ENCODE measurements around the gene SPACA5. TPM values are rescaled to one million over a fixed set of nuclear protein-coding genes. Genes with fewer than 3 reads are reported as not detected.

Gene SPACA5
- total and polyA plus RNA-seq, 8 donors, result 0.38 TPM; not detected in 7

- intact Hi-C loops (cut with DNase I; ENCODE audit: low total_unique reads), result no loop called here
- H3K27me3 ChIP-seq, result no peaks in the 10 kb centered on the region
- H3K9me3 ChIP-seq, result peaks cover 0 to 22% (median 6%) of the 10 kb centered on the region in 4 donors
- H3K36me3 ChIP-seq, result peaks cover 0 to 35% (median 25%) of the 10 kb centered on the region in 4 donors
- TF ChIP-seq POLR2AphosphoS5 (IDR thresholded peaks at IDR 0.05) (no peak), POLR2A (IDR thresholded peaks at IDR 0.05) (no peak), EP300 (IDR thresholded peaks at IDR 0.05) (no peak), CTCF (IDR thresholded peaks at IDR 0.05) (no peak)
- 71 to 96% (median 93%) methylated on average over 2 of the region's 2 CpGs for WGBS, 5 donors
- H3K4me1 ChIP-seq, result no peaks in the 10 kb centered on the region
- H3K27ac ChIP-seq, result no peak overlapping the region
- no peak for DNase-seq
- no peak overlapping the region for H3K4me3 ChIP-seq
Measured at GRCh38 chrX:47992669-47993068, 14.1 kb upstream of the SPACA5 start.

GRCh38 chrX:48001260-48001659 lies 5.5 kb upstream of the SPACA5 start:
- 61 to 78% (median 72%) methylated on average over 3 of the region's 3 CpGs for WGBS, 5 donors
- no peak for DNase-seq
- Histone ChIP-seq H3K36me3 (peaks cover 0 to 16% (median 11%) of the 10 kb centered on the region in 4 donors), H3K4me1 (peaks cover 0 to 13% (median 5%) of the 10 kb centered on the region in 4 donors), H3K27ac (no peak overlapping the region), H3K27me3 (no peaks in the 10 kb centered on the region), H3K4me3 (no peak overlapping the region), H3K9me3 (peaks cover 0 to 12% (median 5%) of the 10 kb centered on the region in 4 donors)
- intact Hi-C loops (cut with DNase I; ENCODE audit: low total_unique reads), result no loop called here
- TF ChIP-seq POLR2AphosphoS5 (IDR thresholded peaks at IDR 0.05) (no peak), POLR2A (IDR thresholded peaks at IDR 0.05) (no peak), EP300 (IDR thresholded peaks at IDR 0.05) (no peak), CTCF (IDR thresholded peaks at IDR 0.05) (no peak)

- intact Hi-C loops (cut with DNase I; ENCODE audit: low total_unique reads), result no loop called here
- H3K27ac ChIP-seq, result peak overlapping the region in 1 of 5 donors; percentile 9
- DNase-seq, result no peak
- H3K36me3 ChIP-seq, result peaks cover 0 to 6% (median 2%) of the 10 kb centered on the region in 4 donors
- H3K9me3 ChIP-seq, result peaks cover 0 to 3% (median 0%) of the 10 kb centered on the region in 4 donors
- peaks cover 0 to 13% (median 5%) of the 10 kb centered on the region in 4 donors for H3K4me1 ChIP-seq
- WGBS, 5 donors, result 58 to 79% (median 74%) methylated on average over 3 of the region's 3 CpGs
- TF ChIP-seq POLR2A (IDR thresholded peaks at IDR 0.05), result no peak
- no peak overlapping the region for H3K4me3 ChIP-seq
- H3K27me3 ChIP-seq, result no peaks in the 10 kb centered on the region
Measured at GRCh38 chrX:48002319-48002718, 4.5 kb upstream of the SPACA5 start.

GRCh38 chrX:48002929-48003328 lies 3.9 kb upstream of the SPACA5 start:
- Histone ChIP-seq H3K27me3 (no peaks in the 10 kb centered on the region), H3K4me1 (peaks cover 0 to 13% (median 5%) of the 10 kb centered on the region in 4 donors), H3K4me3 (peak overlapping the region; percentile 45 to 66 (median 58)), H3K36me3 (peaks cover 0 to 3% (median 0%) of the 10 kb centered on the region in 4 donors), H3K9me3 (no peaks in the 10 kb centered on the region), H3K27ac (peak overlapping the region in 2 of 5 donors; percentile 72 to 79)
- 49 to 55% (median 51%) methylated on average over 7 of the region's 7 CpGs for WGBS, 5 donors
- intact Hi-C loops (cut with DNase I; ENCODE audit: low total_unique reads), result no loop called here
- no peak for DNase-seq
- TF ChIP-seq CTCF (IDR thresholded peaks at IDR 0.05) (no peak), EP300 (IDR thresholded peaks at IDR 0.05) (no peak), POLR2AphosphoS5 (IDR thresholded peaks at IDR 0.05) (no peak), POLR2A (IDR thresholded peaks at IDR 0.05) (no peak)

- H3K36me3 ChIP-seq, result peaks cover 0 to 3% (median 0%) of the 10 kb centered on the region in 4 donors
- WGBS, 5 donors, result 0 to 37% (median 8%) methylated on average over 10 to 18 of the region's 18 CpGs
- H3K4me3 ChIP-seq, result peak overlapping the region; percentile 45 to 66 (median 58)
- intact Hi-C loops (cut with DNase I; ENCODE audit: low total_unique reads), result no loop called here
- H3K4me1 ChIP-seq, result peaks cover 0 to 13% (median 5%) of the 10 kb centered on the region in 4 donors
- H3K27me3 ChIP-seq, result no peaks in the 10 kb centered on the region
- H3K27ac ChIP-seq, result peak overlapping the region; percentile 72 to 79 (median 75)
- TF ChIP-seq CTCF (IDR thresholded peaks at IDR 0.05) (no peak), EP300 (IDR thresholded peaks at IDR 0.05) (no peak), POLR2A (IDR thresholded peaks at IDR 0.05) (no peak), POLR2AphosphoS5 (IDR thresholded peaks at IDR 0.05) (no peak)
- peak in 1 of 2 donors; percentile 31 for DNase-seq
- no peaks in the 10 kb centered on the region for H3K9me3 ChIP-seq
Measured at GRCh38 chrX:48003367-48003757, 3.4 kb upstream of the SPACA5 start.
